Small intestine (tissue), 16 donors: ENCODE data around the gene KRTAP2-4. TPM values are rescaled to one million over a fixed set of nuclear protein-coding genes. Genes with fewer than 3 reads are reported as not detected.
"Not testable (repeated sequence)": the region's sequence is repeated elsewhere in the genome, so short reads cannot be mapped to it uniquely, and the experiment has no call there.

Experiments
- DNase-seq, 2 donors: peaks; one replicate each; pipeline versions ENCODE4 v3.0.0 to v3.0.0-alpha.2; 2013
- FAIRE-seq: peaks from 2 replicates; lab custom pipeline; 2012; peaks lifted over from hg19 to GRCh38; lab: Jason Lieb, UNC
- H3K27ac ChIP-seq, 3 donors: one replicate each; pipeline ENCODE4 v1.5.1; 2013; ENCODE audit warnings: low read length in 2 of 3, mild to moderate bottlenecking in 2 of 3, control low read depth in 1 of 3, inconsistent platforms in 1 of 3, low read depth in 1 of 3, moderate library complexity in 1 of 3
- H3K27me3 ChIP-seq, 3 donors: one replicate each; pipeline ENCODE4 v1.6.1; 2013; ENCODE audit warnings: low read length in 3 of 3, inconsistent platforms in 1 of 3; ENCODE audit not compliant: control insufficient read depth in 3 of 3, insufficient read depth in 3 of 3
- H3K36me3 ChIP-seq, 3 donors: one replicate each; pipeline ENCODE4 v1.6.1; 2013; ENCODE audit warnings: low read length in 3 of 3, inconsistent platforms in 1 of 3, low read depth in 1 of 3, mild to moderate bottlenecking in 1 of 3, moderate library complexity in 1 of 3; ENCODE audit not compliant: control insufficient read depth in 3 of 3, insufficient read depth in 2 of 3
- H3K4me1 ChIP-seq, 3 donors: one replicate each; pipeline ENCODE4 v1.6.1; 2013; ENCODE audit warnings: low read length in 2 of 3, inconsistent platforms in 1 of 3, low read depth in 1 of 3, mild to moderate bottlenecking in 1 of 3, moderate library complexity in 1 of 3; ENCODE audit not compliant: control insufficient read depth in 3 of 3, insufficient read depth in 2 of 3
- H3K4me3 ChIP-seq, 3 donors: one replicate each; pipeline ENCODE4 v1.5.1; 2013; ENCODE audit warnings: low read length in 3 of 3, control low read depth in 1 of 3, inconsistent platforms in 1 of 3, low read depth in 1 of 3, mild to moderate bottlenecking in 1 of 3, moderate library complexity in 1 of 3
- H3K9me3 ChIP-seq, 2 donors: one replicate each; pipeline ENCODE4 v1.6.1; 2013; ENCODE audit warnings: low read depth in 1 of 2, low read length in 1 of 2; ENCODE audit not compliant: control insufficient read depth in 2 of 2, insufficient read depth in 1 of 2
- WGBS, 3 donors: extraction: QIAGEN DNeasy Blood & Tissue Kit; methylation state at CpG; one replicate each; pipeline ENCODE4 v1.1.7; 2013; 5-methylcytosine and 5-hydroxymethylcytosine counted together
- long read RNA-seq, 10 donors: transcript quantifications; one replicate each; lab custom pipeline, GENCODE V29; 2026
- polyA plus RNA-seq, 4 donors: library from polyadenylated mRNA; stranded (reverse) in 3 of 4; unstranded in 1 of 4; fragments of 200-250 nt in 3 of 4; fragments of 120-200 nt in 1 of 4; gene quantifications; one replicate each; pipeline versions ENCODE4 v1.2.1 to v1.2.3, GENCODE V29; 2013
- donor health status: healthy with polysubstance abuse.
- donor health status: control.
- donor health status: control.
- donor health status: Bipolar disorder and iron deficiency.
- donor health status: healthy.

KRTAP2-4 gene, protein sequence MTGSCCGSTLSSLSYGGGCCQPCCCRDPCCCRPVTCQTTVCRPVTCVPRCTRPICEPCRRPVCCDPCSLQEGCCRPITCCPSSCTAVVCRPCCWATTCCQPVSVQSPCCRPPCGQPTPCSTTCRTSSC
- polyA plus RNA-seq = not detected
- long read RNA-seq, donor 1 = 0 reads
- long read RNA-seq, donor 2 = 0 reads
- long read RNA-seq, donor 3 = 0 reads
- long read RNA-seq, donor 4 = 0 reads
- long read RNA-seq, donor 5 = 0 reads
- long read RNA-seq, donor 6 = 0 reads
- long read RNA-seq, donor 7 = 0 reads
- long read RNA-seq, donor 8 = 0 reads
- long read RNA-seq, donor 9 = 0 reads
- long read RNA-seq, donor 10 = 0 reads

GRCh38 chr17:41065829-41066624, at the start of gene KRTAP2-4:
KRTAP2-4 (minus strand) TSS chr17:41065879; CDS start chr17:41065845, 34 bp downstream.
- Histone ChIP-seq H3K4me3 (no peak within 1 kb of the TSS), H3K36me3 (no peaks in the 10 kb centered on the region), H3K27me3 (peaks cover 0 to 5% (median 2%) of the 10 kb centered on the region in 3 donors), H3K4me1 (no peaks in the 10 kb centered on the region), H3K9me3 (no peaks in the 10 kb centered on the region), H3K27ac (no peak within 1 kb of the TSS)
- WGBS, 3 donors = 82 to 93% (median 91%) methylated on average over 6 of the region's 6 CpGs
- FAIRE-seq (no peak), DNase-seq (no peak)

GRCh38 chr17:41111151-41111885, 45.6 kb upstream of the KRTAP2-4 start:
- Histone ChIP-seq H3K27me3 (peaks cover 0 to 6% (median 0%) of the 10 kb centered on the region in 3 donors), H3K36me3 (no peaks in the 10 kb centered on the region), H3K4me3 (no peak overlapping the region), H3K4me1 (no peaks in the 10 kb centered on the region), H3K9me3 (peaks cover 0 to 2% of the 10 kb centered on the region in 2 donors), H3K27ac (no peak overlapping the region)
- 77 to 80% (median 78%) methylated on average over 2 of the region's 2 CpGs for WGBS, 3 donors
- DNase-seq (no peak), FAIRE-seq (no peak)

DNA sequence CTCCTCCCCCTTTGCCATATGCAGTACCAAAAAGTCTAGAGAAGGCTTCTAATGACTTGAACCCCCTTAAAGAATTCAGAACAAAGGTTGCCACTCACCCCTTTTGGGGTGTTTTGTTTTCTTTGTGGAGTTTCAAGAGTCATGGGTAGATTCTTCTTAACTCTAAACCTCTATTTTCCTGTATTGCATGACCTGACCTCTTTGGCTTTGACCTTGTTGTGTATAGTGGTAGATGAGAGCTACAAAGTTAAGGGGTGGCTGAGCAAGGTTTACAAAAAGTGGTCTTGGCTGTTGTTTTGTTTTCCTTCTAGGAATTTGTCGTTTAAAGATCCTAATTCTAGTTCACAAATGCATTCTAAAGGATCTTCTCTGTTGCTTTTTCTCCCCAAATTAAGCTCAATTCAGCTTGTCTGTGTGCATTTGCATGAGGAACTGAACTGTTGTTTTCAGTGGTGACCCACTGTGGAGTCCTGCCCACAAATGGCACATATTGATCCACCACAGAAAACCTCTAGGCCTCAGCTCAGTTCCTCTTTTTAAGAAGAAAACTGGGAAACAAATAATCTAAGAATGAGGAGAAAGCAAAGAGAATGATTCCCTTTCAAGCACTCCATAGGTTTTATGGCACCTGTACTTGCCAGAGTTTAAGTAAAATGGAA, 43.2 kb upstream of the KRTAP2-4 start:
- not testable (repeated sequence) for H3K27ac ChIP-seq, DNase-seq, H3K27me3 ChIP-seq, H3K4me1 ChIP-seq, FAIRE-seq, H3K4me3 ChIP-seq, H3K9me3 ChIP-seq, H3K36me3 ChIP-seq
- WGBS, 3 donors = 0 to 29% (median 27%) methylated on average over 1 of the region's 1 CpG

DNA sequence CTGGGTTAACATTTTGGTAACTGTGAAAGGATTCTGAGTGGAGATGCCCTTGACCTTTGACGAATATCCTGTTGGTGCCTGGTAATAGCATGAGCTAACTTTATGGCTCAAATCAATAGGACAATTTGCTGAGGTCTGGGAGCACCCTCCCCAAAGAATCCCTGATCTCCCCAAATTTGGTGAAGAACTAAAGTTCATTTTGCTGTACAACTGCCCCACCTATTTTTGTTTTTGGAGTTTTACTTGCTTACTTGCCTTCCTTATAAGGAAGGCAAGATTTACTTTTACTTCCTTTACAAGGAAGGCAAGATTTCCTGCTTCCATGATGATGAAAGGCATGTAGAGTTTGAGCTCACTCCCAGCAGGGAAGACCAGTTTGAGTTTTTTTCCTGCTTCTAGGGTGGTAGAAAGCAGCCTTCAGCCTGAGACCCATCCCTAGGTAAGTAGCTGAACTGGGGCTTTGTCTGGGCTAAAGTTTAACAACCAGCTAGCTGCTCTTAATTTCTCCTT, 42.3 kb upstream of the KRTAP2-4 start:
- Histone ChIP-seq H3K4me1 (no peaks in the 10 kb centered on the region), H3K9me3 (no peaks in the 10 kb centered on the region), H3K4me3 (no peak overlapping the region), H3K36me3 (no peaks in the 10 kb centered on the region), H3K27me3 (peaks cover 0 to 1% (median 0%) of the 10 kb centered on the region in 3 donors), H3K27ac (no peak overlapping the region)
- 29 to 69% (median 59%) methylated on average over 1 of the region's 1 CpG for WGBS, 3 donors
- DNase-seq (no peak), FAIRE-seq (no peak)

GRCh38 chr17:41105347-41105746, 39.7 kb upstream of the KRTAP2-4 start, which contains the start of gene KRTAP4-9:
KRTAP4-9 (plus strand) TSS chr17:41105389; CDS start chr17:41105389, 0 bp downstream.
- H3K27me3 ChIP-seq, DNase-seq, H3K27ac ChIP-seq, FAIRE-seq, H3K4me3 ChIP-seq, H3K36me3 ChIP-seq, H3K9me3 ChIP-seq, H3K4me1 ChIP-seq: not testable (repeated sequence)
- WGBS, 3 donors = 68 to 75% (median 73%) methylated on average over 4 to 10 of the region's 10 CpGs

- 58 to 73% (median 68%) methylated on average over 2 of the region's 2 CpGs for WGBS, 3 donors
Measured at GRCh38 chr17:41104386-41105038, 38.8 kb upstream of the KRTAP2-4 start.

GRCh38 chr17:41103896-41104295, 38.2 kb upstream of the KRTAP2-4 start:
- FAIRE-seq (no peak), DNase-seq (no peak)
- H3K9me3 ChIP-seq = no peaks in the 10 kb centered on the region
- 92 to 100% (median 100%) methylated on average over 1 of the region's 1 CpG for WGBS, 3 donors
- H3K36me3 ChIP-seq = no peaks in the 10 kb centered on the region
- no peak overlapping the region for H3K27ac ChIP-seq
- no peak overlapping the region for H3K4me3 ChIP-seq
- H3K27me3 ChIP-seq = peaks cover 0 to 2% (median 1%) of the 10 kb centered on the region in 3 donors
- H3K4me1 ChIP-seq = no peaks in the 10 kb centered on the region

More at GRCh38 chr17:41104386-41105038, 38.8 kb upstream of the KRTAP2-4 start:
- not testable (repeated sequence) for DNase-seq, H3K36me3 ChIP-seq, H3K4me3 ChIP-seq, H3K27ac ChIP-seq, H3K9me3 ChIP-seq, FAIRE-seq, H3K27me3 ChIP-seq, H3K4me1 ChIP-seq
